CD4-positive, alpha-beta T cell (primary cell): ENCODE results near the gene WDR90. TPM values are rescaled to one million over a fixed set of nuclear protein-coding genes. Genes with fewer than 3 reads are reported as not detected.

Experiments used
- ATAC-seq: fragments of 200-7000 bp; cut with Tn5 transposase; one replicate; pipeline ENCODE4 v1.10.0; 2022; ENCODE audit warnings: mild to moderate bottlenecking; ENCODE audit not compliant: poor library complexity
- CTCF ChIA-PET: fragments of 350-600 bp; sonication (Branson Sonifier 250); formaldehyde crosslinking; loops from one replicate; lab custom pipeline; 2021; ENCODE audit warnings: antibody characterized with exemption, inconsistent platforms; lab: Charles Lee
- POLR2A ChIA-PET: fragments of 350-600 bp; sonication (Branson Sonifier 250); formaldehyde crosslinking; loops from one replicate; lab custom pipeline; 2021; ENCODE audit warnings: antibody characterized with exemption, inconsistent platforms; lab: Charles Lee
- DNase-seq, 14 experiments: peaks; one replicate each; pipeline ENCODE4 v3.0.0-alpha.2; 2013 to 2020; ENCODE audit warnings: mixed read lengths in 2 of 14
- H3K27ac ChIP-seq, 2 donors: one replicate each; pipeline versions ENCODE4 v1.5.1 to v1.7.0; 2013; ENCODE audit warnings: low read length in 2 of 2, low read depth in 1 of 2, mild to moderate bottlenecking in 1 of 2
- H3K27me3 ChIP-seq, 2 experiments: 1 replicate in 1 of 2; 2 replicates in 1 of 2; pipeline versions ENCODE4 v1.6.1 to v1.7.0; 2013; ENCODE audit warnings: low read length in 2 of 2, control low read depth in 1 of 2, mild to moderate bottlenecking in 1 of 2, moderate library complexity in 1 of 2; ENCODE audit not compliant: insufficient read depth in 2 of 2, control insufficient read depth in 1 of 2
- H3K36me3 ChIP-seq: one replicate; pipeline ENCODE4 v1.6.1; 2013; ENCODE audit warnings: low read length, control low read depth; ENCODE audit not compliant: insufficient read depth
- H3K4me1 ChIP-seq: one replicate; pipeline ENCODE4 v1.6.1; 2013; ENCODE audit warnings: low read length, control low read depth; ENCODE audit not compliant: insufficient read depth
- H3K4me3 ChIP-seq: one replicate; pipeline ENCODE4 v1.5.1; 2013; ENCODE audit warnings: mild to moderate bottlenecking, low read length, moderate library complexity
- H3K9me3 ChIP-seq, 2 experiments: 1 replicate in 1 of 2; 2 replicates in 1 of 2; pipeline versions ENCODE4 v1.6.1 to v1.7.0; 2013; ENCODE audit warnings: low read length in 2 of 2, mild to moderate bottlenecking in 2 of 2, control low read depth in 1 of 2, moderate library complexity in 1 of 2; ENCODE audit not compliant: control insufficient read depth in 1 of 2, insufficient read depth in 1 of 2
- H3K27ac Mint-ChIP-seq: one replicate; pipeline ENCODE4 v1.8.0; 2020; ENCODE audit warnings: mixed read lengths
- H3K27me3 Mint-ChIP-seq: one replicate; pipeline ENCODE4 v1.8.0; 2021; ENCODE audit warnings: mixed read lengths
- H3K36me3 Mint-ChIP-seq: one replicate; pipeline ENCODE4 v1.8.0; 2021; ENCODE audit warnings: low read depth, mixed read lengths
- H3K4me1 Mint-ChIP-seq: one replicate; pipeline ENCODE4 v1.8.0; 2021; ENCODE audit warnings: low read depth, mixed read lengths
- H3K4me3 Mint-ChIP-seq: one replicate; pipeline ENCODE4 v1.8.0; 2020; ENCODE audit warnings: mild to moderate bottlenecking, mixed read lengths
- H3K9me3 Mint-ChIP-seq: one replicate; pipeline ENCODE4 v1.8.0; 2020; ENCODE audit warnings: mixed read lengths
- intact Hi-C, 2 experiments: fragments of 100-400 bp; cut with DNase I in 1 of 2; cut with micrococcal nuclease in 1 of 2; formaldehyde crosslinking; loops; one replicate each; pipeline versions ENCODE4 v1.15.1 to v1.9.0; 2023 to 2025; cut with DNase I, micrococcal nuclease
- total RNA-seq, 174 experiments: library from RNA in 2 of 174; stranded (reverse) in 2 of 174; gene quantifications; one replicate each; pipeline ENCODE4 v1.2.3 and lab custom pipeline; 2021 to 2026
- TF ChIP-seq, protein P1 (sequence below): fragments of 200-600 bp; IDR thresholded peaks from one replicate; pipeline ENCODE4 v1.8.0; 2022; ENCODE audit warnings: antibody characterized with exemption, mild to moderate bottlenecking

WDR90 gene
- total RNA-seq, 2 experiments from 2014 or later, result 8.1 to 10.3 TPM

GRCh38 chr16:626787-627453, 22.2 kb upstream of the WDR90 start:
- POLR2A ChIA-PET, result interaction anchor here (1.2 kb wide), 1 partner anchor 10 kb away, joined by 3 read pairs; the partner anchor contains the start of gene METTL26
- Mint-ChIP-seq H3K4me1 (no peaks in the 10 kb centered on the region), H3K36me3 (no peaks in the 10 kb centered on the region), H3K27ac (no peak overlapping the region), H3K27me3 (no peaks in the 10 kb centered on the region), H3K9me3 (no peaks in the 10 kb centered on the region), H3K4me3 (no peak overlapping the region)
- H3K27me3 ChIP-seq, result no peaks in the 10 kb centered on the region
- H3K9me3 ChIP-seq, result no peaks in the 10 kb centered on the region
- no peak overlapping the region for H3K4me3 ChIP-seq
- H3K36me3 ChIP-seq, result peaks cover 7% of the 10 kb centered on the region
- TF ChIP-seq, protein P1, sequence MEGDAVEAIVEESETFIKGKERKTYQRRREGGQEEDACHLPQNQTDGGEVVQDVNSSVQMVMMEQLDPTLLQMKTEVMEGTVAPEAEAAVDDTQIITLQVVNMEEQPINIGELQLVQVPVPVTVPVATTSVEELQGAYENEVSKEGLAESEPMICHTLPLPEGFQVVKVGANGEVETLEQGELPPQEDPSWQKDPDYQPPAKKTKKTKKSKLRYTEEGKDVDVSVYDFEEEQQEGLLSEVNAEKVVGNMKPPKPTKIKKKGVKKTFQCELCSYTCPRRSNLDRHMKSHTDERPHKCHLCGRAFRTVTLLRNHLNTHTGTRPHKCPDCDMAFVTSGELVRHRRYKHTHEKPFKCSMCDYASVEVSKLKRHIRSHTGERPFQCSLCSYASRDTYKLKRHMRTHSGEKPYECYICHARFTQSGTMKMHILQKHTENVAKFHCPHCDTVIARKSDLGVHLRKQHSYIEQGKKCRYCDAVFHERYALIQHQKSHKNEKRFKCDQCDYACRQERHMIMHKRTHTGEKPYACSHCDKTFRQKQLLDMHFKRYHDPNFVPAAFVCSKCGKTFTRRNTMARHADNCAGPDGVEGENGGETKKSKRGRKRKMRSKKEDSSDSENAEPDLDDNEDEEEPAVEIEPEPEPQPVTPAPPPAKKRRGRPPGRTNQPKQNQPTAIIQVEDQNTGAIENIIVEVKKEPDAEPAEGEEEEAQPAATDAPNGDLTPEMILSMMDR, result no peak
- H3K4me1 ChIP-seq, result peaks cover 9% of the 10 kb centered on the region
- no peak overlapping the region for H3K27ac ChIP-seq
- DNase-seq (no peak), ATAC-seq (no peak)
- intact Hi-C loops, result no loop called here
- CTCF ChIA-PET, result no interaction called here

GRCh38 chr16:627454-628239, 21.5 kb upstream of the WDR90 start:
- Histone ChIP-seq H3K4me3 (no peak overlapping the region), H3K27ac (no peak overlapping the region), H3K36me3 (peaks cover 7% of the 10 kb centered on the region), H3K9me3 (no peaks in the 10 kb centered on the region), H3K27me3 (no peaks in the 10 kb centered on the region), H3K4me1 (peaks cover 9% of the 10 kb centered on the region)
- POLR2A ChIA-PET, result interaction anchor here (1.2 kb wide), 1 partner anchor 9 kb away, joined by 3 read pairs; the partner anchor contains the start of gene METTL26
- no peak for ATAC-seq
- Mint-ChIP-seq H3K27me3 (no peaks in the 10 kb centered on the region), H3K27ac (no peak overlapping the region), H3K4me3 (no peak overlapping the region), H3K9me3 (no peaks in the 10 kb centered on the region), H3K4me1 (no peaks in the 10 kb centered on the region), H3K36me3 (no peaks in the 10 kb centered on the region)
- TF ChIP-seq, protein P1, result no peak
- CTCF ChIA-PET, result no interaction called here
- no peak for DNase-seq
- intact Hi-C loops, result no loop called here

DNA sequence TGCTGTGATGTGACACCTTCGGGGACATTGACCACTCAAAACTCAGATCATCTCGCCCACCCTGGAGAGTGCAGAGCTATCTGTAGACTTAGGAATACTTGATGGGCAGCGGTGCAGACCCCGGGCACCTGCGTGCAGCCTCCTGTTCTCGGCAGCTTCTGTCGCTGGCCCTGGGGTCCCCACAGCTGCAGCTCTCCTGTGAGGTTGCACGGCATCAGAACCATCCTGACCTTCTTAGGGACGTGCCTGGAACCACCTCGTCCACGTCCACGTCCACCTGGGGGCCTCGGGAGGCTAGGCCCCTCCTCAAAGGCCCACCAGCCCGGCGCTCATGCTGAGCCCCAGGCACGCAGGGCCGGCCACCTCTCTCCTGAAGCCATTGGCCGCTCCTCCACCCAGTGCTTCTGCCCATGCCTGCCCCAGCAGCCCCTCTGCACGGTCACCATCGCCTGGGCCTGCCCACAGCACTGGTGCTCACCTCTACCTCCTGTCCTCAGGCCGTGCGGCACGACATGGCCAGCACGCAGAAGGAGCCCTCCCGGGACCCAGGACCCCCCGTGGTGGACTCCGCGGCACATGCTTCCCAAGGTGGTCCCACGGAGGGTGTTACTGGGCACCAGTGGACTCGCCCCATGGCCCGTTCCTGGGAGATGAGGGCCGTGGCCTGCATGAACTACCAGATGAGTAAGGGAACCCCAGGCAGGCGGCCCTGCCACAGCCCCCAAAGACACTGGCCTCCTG, 20.7 kb upstream of the WDR90 start:
- ChIA-PET POLR2A (interaction anchor here (1.2 kb wide), 1 partner anchor 8 kb away, joined by 3 read pairs; the partner anchor contains the start of gene METTL26), CTCF (no interaction called here)
- Histone ChIP-seq H3K4me3 (no peak overlapping the region), H3K4me1 (peaks cover 9% of the 10 kb centered on the region), H3K36me3 (peaks cover 7% of the 10 kb centered on the region), H3K9me3 (no peaks in the 10 kb centered on the region), H3K27me3 (no peaks in the 10 kb centered on the region), H3K27ac (no peak overlapping the region)
- Mint-ChIP-seq H3K4me1 (no peaks in the 10 kb centered on the region), H3K9me3 (no peaks in the 10 kb centered on the region), H3K4me3 (no peak overlapping the region), H3K27me3 (no peaks in the 10 kb centered on the region), H3K27ac (no peak overlapping the region), H3K36me3 (no peaks in the 10 kb centered on the region)
- TF ChIP-seq, protein P1, result no peak
- intact Hi-C loops, result no loop called here
- ATAC-seq, result no peak
- no peak for DNase-seq
